Activated CD8-positive, alpha-beta T cell treated with anti-CD3 and anti-CD28 coated beads for 36 hours (primary cell): ENCODE results near the gene MEOX1. TPM values are rescaled to one million over a fixed set of nuclear protein-coding genes. Genes with fewer than 3 reads are reported as not detected.

Experiments used
- ATAC-seq: fragments of 200-7000 bp; cut with Tn5 transposase; one replicate; pipeline ENCODE4 v1.10.0; 2021; ENCODE audit warnings: mild to moderate bottlenecking, moderate library complexity
- CTCF ChIA-PET: fragments of 350-600 bp; sonication (Branson Sonifier 250); formaldehyde crosslinking; loops from one replicate; lab custom pipeline; 2021; ENCODE audit warnings: antibody characterized with exemption; lab: Charles Lee
- POLR2A ChIA-PET: fragments of 350-600 bp; sonication (Branson Sonifier 250); formaldehyde crosslinking; loops from one replicate; lab custom pipeline; 2021; ENCODE audit warnings: antibody characterized with exemption; lab: Charles Lee
- DNase-seq: peaks from one replicate; pipeline ENCODE4 v3.0.0-alpha.2; 2020
- H3K27ac Mint-ChIP-seq: one replicate; pipeline ENCODE4 v1.8.0; 2021; ENCODE audit warnings: mild to moderate bottlenecking, mixed read lengths
- H3K27me3 Mint-ChIP-seq: one replicate; pipeline ENCODE4 v1.8.0; 2021; ENCODE audit warnings: mixed read lengths
- H3K36me3 Mint-ChIP-seq: one replicate; pipeline ENCODE4 v1.8.0; 2021; ENCODE audit warnings: low read depth, mixed read lengths
- H3K4me1 Mint-ChIP-seq: one replicate; pipeline ENCODE4 v1.8.0; 2021; ENCODE audit warnings: low read depth, mixed read lengths
- H3K4me3 Mint-ChIP-seq: one replicate; pipeline ENCODE4 v1.8.0; 2021; ENCODE audit warnings: mild to moderate bottlenecking, moderate library complexity, mixed read lengths
- H3K9me3 Mint-ChIP-seq: one replicate; pipeline ENCODE4 v1.8.0; 2021; ENCODE audit warnings: mixed read lengths
- CTCF ChIP-seq: fragments of 200-600 bp; IDR thresholded peaks from one replicate; pipeline ENCODE4 v1.8.0; 2022; ENCODE audit warnings: antibody characterized with exemption, mild to moderate bottlenecking
- intact Hi-C: fragments of 100-400 bp; cut with micrococcal nuclease; formaldehyde crosslinking; loops from one replicate; pipeline ENCODE4 v1.10.0; 2022
- total RNA-seq, 2 experiments: library from RNA; stranded (reverse); gene quantifications; one replicate each; pipeline ENCODE4 v1.2.3, GENCODE V29; 2021

MEOX1 gene
- total RNA-seq, 2 experiments from 2014 or later = 0.45 to 0.47 TPM

GRCh38 chr17:43662413-43663141 lies 855 bp upstream of the MEOX1 start:
- intact Hi-C loops = no loop called here
- ATAC-seq (peak; percentile 65), DNase-seq (peak; percentile 13)
- ChIA-PET CTCF (interaction anchor here (2.5 kb wide), 1 partner anchor 11 kb away, joined by 9 read pairs; no protein-coding TSS in a partner anchor), POLR2A (no interaction called here)
- no peak overlapping the region for H3K4me3 Mint-ChIP-seq
- H3K27me3 Mint-ChIP-seq = peaks cover 7% of the 10 kb centered on the region
- no peak for TF ChIP-seq CTCF
- H3K27ac Mint-ChIP-seq = peak overlapping the region; percentile 39
- H3K4me1 Mint-ChIP-seq = peaks cover 25% of the 10 kb centered on the region
- no peaks in the 10 kb centered on the region for H3K9me3 Mint-ChIP-seq
- H3K36me3 Mint-ChIP-seq = no peaks in the 10 kb centered on the region

- Mint-ChIP-seq H3K4me3 (peak overlapping the region; percentile 11), H3K36me3 (no peaks in the 10 kb centered on the region), H3K9me3 (no peaks in the 10 kb centered on the region), H3K27ac (no peak overlapping the region), H3K27me3 (peaks cover 7% of the 10 kb centered on the region), H3K4me1 (peaks cover 31% of the 10 kb centered on the region)
- DNase-seq (peak; percentile 37), ATAC-seq (peak; percentile 31)
- TF ChIP-seq CTCF = no peak
- intact Hi-C loops = no loop called here
- POLR2A ChIA-PET = no interaction called here
- CTCF ChIA-PET = interaction anchor here (1.4 kb wide), 1 partner anchor 13 kb away, joined by 5 read pairs; no protein-coding TSS in a partner anchor
These were observed 767 bp downstream of the MEOX1 start for GRCh38 chr17:43660816-43661493.

GRCh38 chr17:43659823-43660617 lies 1.7 kb downstream of the MEOX1 start:
- H3K36me3 Mint-ChIP-seq = no peaks in the 10 kb centered on the region
- no peak for ATAC-seq
- no peak for DNase-seq
- CTCF ChIA-PET = interaction anchor here (1.4 to 2.1 kb wide), 4 partner anchors 14 to 106 kb away, joined by 5 to 9 read pairs (median 6); no protein-coding TSS in a partner anchor
- peaks cover 35% of the 10 kb centered on the region for H3K4me1 Mint-ChIP-seq
- intact Hi-C loops = no loop called here
- no peak overlapping the region for H3K27ac Mint-ChIP-seq
- peak overlapping the region; percentile 11 for H3K4me3 Mint-ChIP-seq
- no peak for TF ChIP-seq CTCF
- no peaks in the 10 kb centered on the region for H3K9me3 Mint-ChIP-seq
- peaks cover 7% of the 10 kb centered on the region for H3K27me3 Mint-ChIP-seq
- POLR2A ChIA-PET = interaction anchor here (0.9 kb wide), 1 partner anchor 11 kb away, joined by 3 read pairs; no protein-coding TSS in a partner anchor

- ATAC-seq = no peak
- CTCF ChIA-PET = interaction anchor here (1.4 to 2.1 kb wide), 3 partner anchors 15 to 107 kb away, joined by 5 to 9 read pairs (median 6); no protein-coding TSS in a partner anchor
- Mint-ChIP-seq H3K27ac (no peak overlapping the region), H3K36me3 (no peaks in the 10 kb centered on the region), H3K27me3 (peaks cover 7% of the 10 kb centered on the region), H3K4me1 (peaks cover 35% of the 10 kb centered on the region), H3K4me3 (no peak overlapping the region), H3K9me3 (no peaks in the 10 kb centered on the region)
- POLR2A ChIA-PET = no interaction called here
- no peak for DNase-seq
- intact Hi-C loops = no loop called here
- TF ChIP-seq CTCF = no peak
These were observed 2.8 kb downstream of the MEOX1 start for GRCh38 chr17:43658900-43659299.
